ENCODE results near the gene PMPCB. TPM values are rescaled to one million over a fixed set of nuclear protein-coding genes. Genes with fewer than 3 reads are reported as not detected.

PMPCB gene
- polyA plus RNA-seq, 1 donor from 2014 or later = 130 TPM

DNA sequence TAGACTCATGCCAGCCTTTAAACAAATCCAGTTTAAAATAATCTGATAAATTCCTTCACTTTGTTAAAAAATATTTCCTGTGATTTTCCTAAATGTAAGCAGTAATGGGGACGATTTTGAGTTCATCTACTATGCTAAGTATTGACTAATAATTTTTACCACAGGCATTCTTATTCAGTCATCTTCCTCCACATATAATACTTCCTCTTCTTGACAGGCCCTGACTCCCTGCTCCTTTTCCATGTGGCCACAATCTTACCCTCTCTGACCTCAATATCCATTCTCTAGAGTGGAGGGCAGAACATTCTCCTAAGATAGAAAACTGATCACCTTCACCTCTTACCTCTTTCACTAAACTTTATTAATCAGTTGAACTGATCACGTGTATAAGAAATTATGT, 39.5 kb downstream of the PMPCB start:
- H3K9me2 ChIP-seq (ENCODE audit: insufficient read depth, low read length) = no peaks in the 10 kb centered on the region
- TF ChIP-seq, protein P1, sequence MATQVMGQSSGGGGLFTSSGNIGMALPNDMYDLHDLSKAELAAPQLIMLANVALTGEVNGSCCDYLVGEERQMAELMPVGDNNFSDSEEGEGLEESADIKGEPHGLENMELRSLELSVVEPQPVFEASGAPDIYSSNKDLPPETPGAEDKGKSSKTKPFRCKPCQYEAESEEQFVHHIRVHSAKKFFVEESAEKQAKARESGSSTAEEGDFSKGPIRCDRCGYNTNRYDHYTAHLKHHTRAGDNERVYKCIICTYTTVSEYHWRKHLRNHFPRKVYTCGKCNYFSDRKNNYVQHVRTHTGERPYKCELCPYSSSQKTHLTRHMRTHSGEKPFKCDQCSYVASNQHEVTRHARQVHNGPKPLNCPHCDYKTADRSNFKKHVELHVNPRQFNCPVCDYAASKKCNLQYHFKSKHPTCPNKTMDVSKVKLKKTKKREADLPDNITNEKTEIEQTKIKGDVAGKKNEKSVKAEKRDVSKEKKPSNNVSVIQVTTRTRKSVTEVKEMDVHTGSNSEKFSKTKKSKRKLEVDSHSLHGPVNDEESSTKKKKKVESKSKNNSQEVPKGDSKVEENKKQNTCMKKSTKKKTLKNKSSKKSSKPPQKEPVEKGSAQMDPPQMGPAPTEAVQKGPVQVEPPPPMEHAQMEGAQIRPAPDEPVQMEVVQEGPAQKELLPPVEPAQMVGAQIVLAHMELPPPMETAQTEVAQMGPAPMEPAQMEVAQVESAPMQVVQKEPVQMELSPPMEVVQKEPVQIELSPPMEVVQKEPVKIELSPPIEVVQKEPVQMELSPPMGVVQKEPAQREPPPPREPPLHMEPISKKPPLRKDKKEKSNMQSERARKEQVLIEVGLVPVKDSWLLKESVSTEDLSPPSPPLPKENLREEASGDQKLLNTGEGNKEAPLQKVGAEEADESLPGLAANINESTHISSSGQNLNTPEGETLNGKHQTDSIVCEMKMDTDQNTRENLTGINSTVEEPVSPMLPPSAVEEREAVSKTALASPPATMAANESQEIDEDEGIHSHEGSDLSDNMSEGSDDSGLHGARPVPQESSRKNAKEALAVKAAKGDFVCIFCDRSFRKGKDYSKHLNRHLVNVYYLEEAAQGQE (IDR thresholded peaks at IDR 0.05; ENCODE audit: borderline replicate concordance) = no peak
- TF ChIP-seq POLR2AphosphoS5 (IDR thresholded peaks at IDR 0.05) = no peak
- TF ChIP-seq, protein P2, sequence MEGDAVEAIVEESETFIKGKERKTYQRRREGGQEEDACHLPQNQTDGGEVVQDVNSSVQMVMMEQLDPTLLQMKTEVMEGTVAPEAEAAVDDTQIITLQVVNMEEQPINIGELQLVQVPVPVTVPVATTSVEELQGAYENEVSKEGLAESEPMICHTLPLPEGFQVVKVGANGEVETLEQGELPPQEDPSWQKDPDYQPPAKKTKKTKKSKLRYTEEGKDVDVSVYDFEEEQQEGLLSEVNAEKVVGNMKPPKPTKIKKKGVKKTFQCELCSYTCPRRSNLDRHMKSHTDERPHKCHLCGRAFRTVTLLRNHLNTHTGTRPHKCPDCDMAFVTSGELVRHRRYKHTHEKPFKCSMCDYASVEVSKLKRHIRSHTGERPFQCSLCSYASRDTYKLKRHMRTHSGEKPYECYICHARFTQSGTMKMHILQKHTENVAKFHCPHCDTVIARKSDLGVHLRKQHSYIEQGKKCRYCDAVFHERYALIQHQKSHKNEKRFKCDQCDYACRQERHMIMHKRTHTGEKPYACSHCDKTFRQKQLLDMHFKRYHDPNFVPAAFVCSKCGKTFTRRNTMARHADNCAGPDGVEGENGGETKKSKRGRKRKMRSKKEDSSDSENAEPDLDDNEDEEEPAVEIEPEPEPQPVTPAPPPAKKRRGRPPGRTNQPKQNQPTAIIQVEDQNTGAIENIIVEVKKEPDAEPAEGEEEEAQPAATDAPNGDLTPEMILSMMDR (IDR thresholded peaks at IDR 0.05; ENCODE audit: poor library complexity, severe bottlenecking) = no peak
- no peak for TF ChIP-seq SMC3 (conservative IDR thresholded peaks at IDR 0.05; ENCODE audit: poor library complexity)
- TF ChIP-seq TAF1 (IDR thresholded peaks at IDR 0.05; ENCODE audit: low read depth) = no peak
- no peak for TF ChIP-seq RAD21 (conservative IDR thresholded peaks at IDR 0.05)
- no peak for TF ChIP-seq EP300 (conservative IDR thresholded peaks at IDR 0.05; ENCODE audit: poor library complexity, severe bottlenecking)
- no peak for TF ChIP-seq MXI1 (conservative IDR thresholded peaks at IDR 0.05; ENCODE audit: poor library complexity, severe bottlenecking)
- no peak for TF ChIP-seq EZH2 (IDR thresholded peaks at IDR 0.05; ENCODE audit: borderline replicate concordance, insufficient read depth, low read length, poor library complexity, severe bottlenecking)
- no peak overlapping the region for H3K4me2 ChIP-seq (ENCODE audit: low read length)
- no peaks in the 10 kb centered on the region for H3K27me3 ChIP-seq (ENCODE audit: insufficient read depth, low read depth, low read length)
- H3K36me3 ChIP-seq (ENCODE audit: insufficient read depth, low read length) = no peaks in the 10 kb centered on the region
- H3K27ac ChIP-seq (ENCODE audit: low read length) = no peak overlapping the region
- H3K79me2 ChIP-seq (replicated peaks; ENCODE audit: insufficient read depth, low read length) = no peaks in the 10 kb centered on the region
- no peaks in the 10 kb centered on the region for H4K20me1 ChIP-seq (ENCODE audit: insufficient read depth)
- H2AFZ ChIP-seq (ENCODE audit: low read depth, low read length) = no peak overlapping the region
- no peak overlapping the region for H3K9ac ChIP-seq (ENCODE audit: low read length)
- no peaks in the 10 kb centered on the region for H3F3A ChIP-seq (ENCODE audit: insufficient read depth, low read length, poor library complexity, severe bottlenecking)
- H3K4me3 ChIP-seq (ENCODE audit: low read length) = no peak overlapping the region
- H3K9me3 ChIP-seq (ENCODE audit: low read length) = no peaks in the 10 kb centered on the region

DNA sequence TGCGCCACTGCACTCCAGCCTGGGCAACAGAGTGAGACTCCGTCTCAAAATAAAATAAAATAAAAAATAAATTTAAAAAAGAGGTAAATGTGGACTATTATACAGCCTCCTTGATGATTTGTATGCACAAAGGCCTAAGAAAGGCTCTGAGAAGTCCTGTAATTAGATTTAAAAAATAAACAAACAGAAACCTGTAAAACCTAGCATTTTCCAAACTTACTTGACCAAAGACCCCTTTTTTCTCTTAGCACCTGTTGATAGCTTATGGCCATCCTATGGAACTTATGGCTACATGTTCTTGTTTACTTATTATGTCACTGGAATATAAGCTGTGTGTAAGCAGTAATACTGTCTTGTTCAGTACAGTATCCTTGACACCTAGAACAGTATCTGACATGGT, 41.6 kb downstream of the PMPCB start:
- no peaks in the 10 kb centered on the region for H3F3A ChIP-seq (ENCODE audit: insufficient read depth, low read length, poor library complexity, severe bottlenecking)
- no peak overlapping the region for H3K4me3 ChIP-seq (ENCODE audit: low read length)
- no peaks in the 10 kb centered on the region for H3K9me2 ChIP-seq (ENCODE audit: insufficient read depth, low read length)
- peaks cover 12% of the 10 kb centered on the region for H3K79me2 ChIP-seq (replicated peaks; ENCODE audit: insufficient read depth, low read length)
- H3K36me3 ChIP-seq (ENCODE audit: insufficient read depth, low read length) = no peaks in the 10 kb centered on the region
- no peak overlapping the region for H3K4me2 ChIP-seq (ENCODE audit: low read length)
- no peak overlapping the region for H2AFZ ChIP-seq (ENCODE audit: low read depth, low read length)
- no peaks in the 10 kb centered on the region for H4K20me1 ChIP-seq (ENCODE audit: insufficient read depth)
- H3K9ac ChIP-seq (ENCODE audit: low read length) = no peak overlapping the region
- no peaks in the 10 kb centered on the region for H3K27me3 ChIP-seq (ENCODE audit: insufficient read depth, low read depth, low read length)
- H3K27ac ChIP-seq (ENCODE audit: low read length) = no peak overlapping the region
- H3K9me3 ChIP-seq (ENCODE audit: low read length) = no peaks in the 10 kb centered on the region
- TF ChIP-seq, protein P2 (IDR thresholded peaks at IDR 0.05; ENCODE audit: poor library complexity, severe bottlenecking) = no peak
- TF ChIP-seq RAD21 (conservative IDR thresholded peaks at IDR 0.05) (no peak), EP300 (conservative IDR thresholded peaks at IDR 0.05; ENCODE audit: poor library complexity, severe bottlenecking) (no peak), POLR2AphosphoS5 (IDR thresholded peaks at IDR 0.05) (no peak), SMC3 (conservative IDR thresholded peaks at IDR 0.05; ENCODE audit: poor library complexity) (no peak), EZH2 (IDR thresholded peaks at IDR 0.05; ENCODE audit: borderline replicate concordance, insufficient read depth, low read length, poor library complexity, severe bottlenecking) (no peak), TAF1 (IDR thresholded peaks at IDR 0.05; ENCODE audit: low read depth) (no peak), MXI1 (conservative IDR thresholded peaks at IDR 0.05; ENCODE audit: poor library complexity, severe bottlenecking) (no peak)
- TF ChIP-seq, protein P1 (IDR thresholded peaks at IDR 0.05; ENCODE audit: borderline replicate concordance) = no peak
